ENCODE data around the gene SFTA2.

DNA sequence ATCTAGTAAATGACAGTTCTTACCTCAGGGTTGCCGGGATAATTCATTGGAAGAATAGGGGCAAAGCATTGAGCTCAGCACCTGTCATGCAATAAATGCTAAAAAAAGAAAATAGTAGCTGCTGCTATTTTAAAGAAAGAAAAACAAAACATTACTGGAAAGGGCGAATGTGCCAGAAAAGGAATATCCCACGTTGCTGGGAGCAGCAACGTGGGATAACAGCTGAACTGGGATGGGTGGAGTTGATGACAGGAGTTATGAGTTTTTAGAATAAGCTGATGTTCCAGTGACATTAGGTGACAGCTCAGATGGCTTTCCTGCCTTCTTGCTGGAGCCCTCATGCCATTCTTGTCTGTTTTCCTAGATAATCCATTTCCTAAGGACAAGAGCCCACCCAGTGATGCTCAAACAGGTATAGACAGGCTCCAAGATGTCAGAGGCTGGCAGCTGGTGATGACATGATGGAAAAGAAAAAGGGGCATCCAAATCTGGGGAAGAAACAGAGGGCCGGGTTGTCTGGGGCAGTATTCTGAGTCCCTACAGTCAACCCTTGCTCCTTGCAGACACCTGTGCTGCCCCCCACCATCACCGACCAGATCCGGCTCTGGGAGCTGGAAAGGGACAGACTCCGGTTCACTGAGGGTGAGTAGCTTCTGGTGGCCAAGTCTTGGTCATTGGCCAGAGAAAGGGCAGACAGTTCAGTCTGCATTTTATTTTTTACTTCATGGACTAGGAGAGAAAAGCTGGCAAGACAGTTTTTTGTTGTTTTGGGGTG lies 19.0 kb downstream of the SFTA2 start:
- TF ChIP-seq, protein P1, sequence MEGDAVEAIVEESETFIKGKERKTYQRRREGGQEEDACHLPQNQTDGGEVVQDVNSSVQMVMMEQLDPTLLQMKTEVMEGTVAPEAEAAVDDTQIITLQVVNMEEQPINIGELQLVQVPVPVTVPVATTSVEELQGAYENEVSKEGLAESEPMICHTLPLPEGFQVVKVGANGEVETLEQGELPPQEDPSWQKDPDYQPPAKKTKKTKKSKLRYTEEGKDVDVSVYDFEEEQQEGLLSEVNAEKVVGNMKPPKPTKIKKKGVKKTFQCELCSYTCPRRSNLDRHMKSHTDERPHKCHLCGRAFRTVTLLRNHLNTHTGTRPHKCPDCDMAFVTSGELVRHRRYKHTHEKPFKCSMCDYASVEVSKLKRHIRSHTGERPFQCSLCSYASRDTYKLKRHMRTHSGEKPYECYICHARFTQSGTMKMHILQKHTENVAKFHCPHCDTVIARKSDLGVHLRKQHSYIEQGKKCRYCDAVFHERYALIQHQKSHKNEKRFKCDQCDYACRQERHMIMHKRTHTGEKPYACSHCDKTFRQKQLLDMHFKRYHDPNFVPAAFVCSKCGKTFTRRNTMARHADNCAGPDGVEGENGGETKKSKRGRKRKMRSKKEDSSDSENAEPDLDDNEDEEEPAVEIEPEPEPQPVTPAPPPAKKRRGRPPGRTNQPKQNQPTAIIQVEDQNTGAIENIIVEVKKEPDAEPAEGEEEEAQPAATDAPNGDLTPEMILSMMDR (IDR thresholded peaks at IDR 0.05 in 4 of 5, conservative IDR thresholded peaks at IDR 0.05 in 1 of 5): no peak
- no peak for TF ChIP-seq POLR2A (IDR thresholded peaks at IDR 0.05)

Data from gastrocnemius medialis (tissue), 4 donors.